Measurements from ENCODE around the gene NACC1.

The NACC1 gene

GRCh38 chr19:13087795-13088537 lies 30.1 kb upstream of the NACC1 start:
- H3K36me3 ChIP-seq (ENCODE audit: control insufficient read depth, insufficient read depth, low read length), result no peaks in the 10 kb centered on the region
- DNase-seq (ENCODE audit: extremely low read depth, insufficient read length), result no peak
- peaks cover 1% of the 10 kb centered on the region; the same call in 1 of the 2 replicates for H3K27me3 ChIP-seq (replicated peaks; ENCODE audit: control insufficient read depth, insufficient read depth, low read length)
- H3K4me3 ChIP-seq (replicated peaks; ENCODE audit: low read depth, low read length), result no peak overlapping the region
- TF ChIP-seq CTCF (IDR thresholded peaks at IDR 0.05; ENCODE audit: insufficient read depth, low read length, poor library complexity, severe bottlenecking), result no peak

GRCh38 chr19:13089139-13089856 lies 28.8 kb upstream of the NACC1 start:
- H3K36me3 ChIP-seq (ENCODE audit: control insufficient read depth, insufficient read depth, low read length), result no peaks in the 10 kb centered on the region
- no peak overlapping the region for H3K4me3 ChIP-seq (replicated peaks; ENCODE audit: low read depth, low read length)
- DNase-seq (ENCODE audit: extremely low read depth, insufficient read length), result no peak
- TF ChIP-seq CTCF (IDR thresholded peaks at IDR 0.05; ENCODE audit: insufficient read depth, low read length, poor library complexity, severe bottlenecking), result peak; percentile 58
- no peaks in the 10 kb centered on the region; the same call in 1 of the 2 replicates for H3K27me3 ChIP-seq (replicated peaks; ENCODE audit: control insufficient read depth, insufficient read depth, low read length)

- Histone ChIP-seq H3K4me3 (replicated peaks; ENCODE audit: low read depth, low read length) (no peak overlapping the region), H3K27me3 (replicated peaks; ENCODE audit: control insufficient read depth, insufficient read depth, low read length) (no peaks in the 10 kb centered on the region; the same call in 1 of the 2 replicates), H3K36me3 (ENCODE audit: control insufficient read depth, insufficient read depth, low read length) (no peaks in the 10 kb centered on the region)
- no peak for DNase-seq (ENCODE audit: extremely low read depth, insufficient read length)
- TF ChIP-seq CTCF (IDR thresholded peaks at IDR 0.05; ENCODE audit: insufficient read depth, low read length, poor library complexity, severe bottlenecking), result no peak
Observed at GRCh38 chr19:13089857-13090507, 28.1 kb upstream of the NACC1 start.

GRCh38 chr19:13090511-13091231 lies 27.4 kb upstream of the NACC1 start:
- Histone ChIP-seq H3K36me3 (ENCODE audit: control insufficient read depth, insufficient read depth, low read length) (no peaks in the 10 kb centered on the region), H3K4me3 (replicated peaks; ENCODE audit: low read depth, low read length) (no peak overlapping the region), H3K27me3 (replicated peaks; ENCODE audit: control insufficient read depth, insufficient read depth, low read length) (no peaks in the 10 kb centered on the region; the same call in 1 of the 2 replicates)
- no peak for DNase-seq (ENCODE audit: extremely low read depth, insufficient read length)
- TF ChIP-seq CTCF (IDR thresholded peaks at IDR 0.05; ENCODE audit: insufficient read depth, low read length, poor library complexity, severe bottlenecking), result no peak

- no peaks in the 10 kb centered on the region; the same call in 1 of the 2 replicates for H3K27me3 ChIP-seq (replicated peaks; ENCODE audit: control insufficient read depth, insufficient read depth, low read length)
- no peak for DNase-seq (ENCODE audit: extremely low read depth, insufficient read length)
- no peak overlapping the region for H3K4me3 ChIP-seq (replicated peaks; ENCODE audit: low read depth, low read length)
- no peaks in the 10 kb centered on the region for H3K36me3 ChIP-seq (ENCODE audit: control insufficient read depth, insufficient read depth, low read length)
- no peak for TF ChIP-seq CTCF (IDR thresholded peaks at IDR 0.05; ENCODE audit: insufficient read depth, low read length, poor library complexity, severe bottlenecking)
Observed at GRCh38 chr19:13091400-13092157, 26.5 kb upstream of the NACC1 start.
